ENCODE measurements around the gene ASB2. TPM values are rescaled to one million over a fixed set of nuclear protein-coding genes. Genes with fewer than 3 reads are reported as not detected.

The ASB2 gene
- polyA plus RNA-seq, 3 donors: 0.25 to 2.5 (median 1.4) TPM

DNA sequence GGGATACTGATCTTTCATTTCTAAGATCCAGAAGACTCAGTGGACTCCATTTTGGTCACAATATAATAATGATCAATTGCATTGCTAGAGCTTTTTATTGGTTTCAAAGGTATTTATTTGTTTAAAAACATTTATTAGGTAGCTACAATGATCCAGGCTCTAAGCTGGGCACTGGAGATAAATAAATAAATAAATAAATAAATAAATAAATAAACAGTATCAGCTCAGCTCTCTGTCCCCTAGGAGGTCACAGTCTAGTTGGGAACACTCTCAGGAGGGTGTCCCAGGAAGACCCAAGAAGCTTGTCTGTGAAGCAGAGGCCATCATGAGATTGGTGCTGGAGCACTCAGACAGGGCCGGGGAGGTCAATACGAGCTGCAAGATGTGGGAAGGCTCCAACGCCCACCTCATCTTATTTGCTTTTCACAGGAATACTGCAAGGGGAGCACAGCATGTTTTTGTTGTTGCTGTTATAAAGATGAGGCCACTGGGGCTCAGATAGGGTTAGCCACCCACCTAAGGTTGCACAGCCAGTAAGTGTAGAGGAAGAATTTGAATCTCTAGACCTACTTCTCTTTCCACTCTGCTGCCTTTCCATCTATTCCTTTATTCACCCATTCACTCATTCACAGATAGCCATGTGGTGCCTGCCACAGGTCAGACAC, 15.5 kb downstream of the ASB2 start:
- Histone ChIP-seq H2AFZ (ENCODE audit: insufficient read depth, low read depth, low read length, poor library complexity, severe bottlenecking) (no peak overlapping the region), H3K36me3 (replicated peaks in 1 of 2; ENCODE audit: control insufficient read depth in 1 of 2, insufficient read depth in 2 of 2, low read length in 2 of 2) (no peaks in the 10 kb centered on the region), H3K4me3 (replicated peaks in 1 of 3; ENCODE audit: low read depth in 2 of 3, low read length in 3 of 3) (no peak overlapping the region), H3K27me3 (ENCODE audit: control insufficient read depth in 2 of 2, insufficient read depth in 2 of 2, low read length in 2 of 2) (no peaks in the 10 kb centered on the region), H3K27ac (ENCODE audit: low read depth in 1 of 2, low read length in 2 of 2) (peak overlapping the region in 1 of 2 donors; percentile 91), H3K4me2 (replicated peaks; ENCODE audit: extremely low read depth, low read length, poor library complexity, severe bottlenecking) (no peak overlapping the region), H3K79me2 (ENCODE audit: insufficient read depth, low read length) (no peaks in the 10 kb centered on the region), H4K20me1 (ENCODE audit: insufficient read depth, low read length) (no peaks in the 10 kb centered on the region), H3K4me1 (ENCODE audit: control insufficient read depth in 1 of 2, insufficient read depth in 2 of 2, low read length in 2 of 2) (peaks cover 63 to 75% of the 10 kb centered on the region in 2 donors), H3K9me3 (replicated peaks in 1 of 2; ENCODE audit: control insufficient read depth in 1 of 2, insufficient read depth in 1 of 2, low read length in 2 of 2) (no peaks in the 10 kb centered on the region), H3K9ac (ENCODE audit: insufficient read depth, low read length, poor library complexity, severe bottlenecking) (peak overlapping the region; percentile 62)
- peaks cover 5 to 18% of the 10 kb centered on the region in 2 donors for H3K36me3 Mint-ChIP-seq
- TF ChIP-seq, protein P1, sequence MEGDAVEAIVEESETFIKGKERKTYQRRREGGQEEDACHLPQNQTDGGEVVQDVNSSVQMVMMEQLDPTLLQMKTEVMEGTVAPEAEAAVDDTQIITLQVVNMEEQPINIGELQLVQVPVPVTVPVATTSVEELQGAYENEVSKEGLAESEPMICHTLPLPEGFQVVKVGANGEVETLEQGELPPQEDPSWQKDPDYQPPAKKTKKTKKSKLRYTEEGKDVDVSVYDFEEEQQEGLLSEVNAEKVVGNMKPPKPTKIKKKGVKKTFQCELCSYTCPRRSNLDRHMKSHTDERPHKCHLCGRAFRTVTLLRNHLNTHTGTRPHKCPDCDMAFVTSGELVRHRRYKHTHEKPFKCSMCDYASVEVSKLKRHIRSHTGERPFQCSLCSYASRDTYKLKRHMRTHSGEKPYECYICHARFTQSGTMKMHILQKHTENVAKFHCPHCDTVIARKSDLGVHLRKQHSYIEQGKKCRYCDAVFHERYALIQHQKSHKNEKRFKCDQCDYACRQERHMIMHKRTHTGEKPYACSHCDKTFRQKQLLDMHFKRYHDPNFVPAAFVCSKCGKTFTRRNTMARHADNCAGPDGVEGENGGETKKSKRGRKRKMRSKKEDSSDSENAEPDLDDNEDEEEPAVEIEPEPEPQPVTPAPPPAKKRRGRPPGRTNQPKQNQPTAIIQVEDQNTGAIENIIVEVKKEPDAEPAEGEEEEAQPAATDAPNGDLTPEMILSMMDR (IDR thresholded peaks at IDR 0.05): no peak
- H3K4me3 Mint-ChIP-seq: no peak overlapping the region
- no CpG with 5 or more reads among the region's 3 CpGs for WGBS (ENCODE audit: insufficient coverage)
- no peak for DNase-seq
- peaks cover 81% of the 10 kb centered on the region for H3K4me1 Mint-ChIP-seq
- peaks cover 0 to 2% (median 0%) of the 10 kb centered on the region in 7 donors for H3K9me3 Mint-ChIP-seq
- intact Hi-C loops (cut with micrococcal nuclease): loop anchor here (1.0 to 10.0 kb wide), 2 partner anchors 9 to 626 kb away; partner anchors contain the start of gene BTBD7 (in 1 of the 2)
- peaks cover 1 to 11% (median 6%) of the 10 kb centered on the region in 3 donors for H3K27me3 Mint-ChIP-seq (ENCODE audit: low read depth in 3 of 3)
- peak overlapping the region in 6 of 7 donors; percentile 19 to 99 (median 81) for H3K27ac Mint-ChIP-seq

DNA sequence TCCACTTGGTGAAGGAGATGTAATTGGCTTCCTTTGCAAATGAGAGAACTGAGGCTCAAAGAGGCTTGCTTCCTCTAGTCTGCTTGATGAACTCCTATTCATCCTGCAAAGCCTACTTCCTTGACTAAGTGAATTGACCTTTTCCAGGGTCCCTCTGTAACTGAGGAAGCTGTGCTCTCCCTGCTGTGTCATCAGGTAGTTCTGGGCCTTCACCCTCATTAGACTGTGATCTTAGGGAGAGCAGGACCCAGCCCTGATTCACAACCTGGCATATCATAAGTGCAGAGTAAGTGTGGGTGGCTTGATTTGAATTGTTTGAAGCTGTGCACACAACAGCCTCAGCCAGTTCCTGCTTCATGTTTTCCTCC, 16.3 kb downstream of the ASB2 start:
- Histone ChIP-seq H3K27me3 (ENCODE audit: control insufficient read depth in 2 of 2, insufficient read depth in 2 of 2, low read length in 2 of 2) (no peaks in the 10 kb centered on the region), H3K4me3 (replicated peaks in 1 of 3; ENCODE audit: low read depth in 2 of 3, low read length in 3 of 3) (no peak overlapping the region), H3K9me3 (replicated peaks in 1 of 2; ENCODE audit: control insufficient read depth in 1 of 2, insufficient read depth in 1 of 2, low read length in 2 of 2) (no peaks in the 10 kb centered on the region), H3K4me2 (replicated peaks; ENCODE audit: extremely low read depth, low read length, poor library complexity, severe bottlenecking) (no peak overlapping the region), H3K9ac (ENCODE audit: insufficient read depth, low read length, poor library complexity, severe bottlenecking) (peak overlapping the region; percentile 62), H3K27ac (ENCODE audit: low read depth in 1 of 2, low read length in 2 of 2) (peak overlapping the region; percentile 71 to 91), H4K20me1 (ENCODE audit: insufficient read depth, low read length) (no peaks in the 10 kb centered on the region), H3K4me1 (ENCODE audit: control insufficient read depth in 1 of 2, insufficient read depth in 2 of 2, low read length in 2 of 2) (peaks cover 71 to 78% of the 10 kb centered on the region in 2 donors), H2AFZ (ENCODE audit: insufficient read depth, low read depth, low read length, poor library complexity, severe bottlenecking) (no peak overlapping the region), H3K79me2 (ENCODE audit: insufficient read depth, low read length) (no peaks in the 10 kb centered on the region), H3K36me3 (replicated peaks in 1 of 2; ENCODE audit: control insufficient read depth in 1 of 2, insufficient read depth in 2 of 2, low read length in 2 of 2) (no peaks in the 10 kb centered on the region)
- peak overlapping the region; percentile 93 to 99 (median 97) for H3K27ac Mint-ChIP-seq
- H3K27me3 Mint-ChIP-seq (ENCODE audit: low read depth in 3 of 3): peaks cover 1 to 11% (median 8%) of the 10 kb centered on the region in 3 donors
- intact Hi-C loops (cut with micrococcal nuclease): loop anchor here (1.0 to 10.0 kb wide), 2 partner anchors 10 to 625 kb away; partner anchors contain the start of gene BTBD7 (in 1 of the 2)
- H3K4me1 Mint-ChIP-seq: peaks cover 83% of the 10 kb centered on the region
- peaks cover 5 to 16% of the 10 kb centered on the region in 2 donors for H3K36me3 Mint-ChIP-seq
- peak overlapping the region in 1 of 2 donors; percentile 39 for H3K4me3 Mint-ChIP-seq
- H3K9me3 Mint-ChIP-seq: peaks cover 0 to 2% (median 0%) of the 10 kb centered on the region in 7 donors
- TF ChIP-seq, protein P1 (IDR thresholded peaks at IDR 0.05): no peak
- peak in 2 of 3 donors; percentile 82 to 90 for DNase-seq
